Neural progenitor cell (in vitro differentiated cells): ENCODE data around the gene RNF144B. TPM values are rescaled to one million over a fixed set of nuclear protein-coding genes. Genes with fewer than 3 reads are reported as not detected.

Source experiments
- DNase-seq: peaks from one replicate; pipeline ENCODE4 v3.0.0-alpha.2; 2016; ENCODE audit warnings: low spot score
- H2AFZ ChIP-seq: fragments of 200-600 bp; sonication (generic); replicated peaks from 2 replicates; pipeline ENCODE4 v1.6.1; 2016; ENCODE audit warnings: antibody characterized with exemption
- H3F3A ChIP-seq: fragments of 200-600 bp; sonication (generic); 2 replicates; pipeline ENCODE4 v1.6.1; 2016; ENCODE audit warnings: antibody characterized with exemption, low read depth
- H3K27ac ChIP-seq: fragments of 200-600 bp; sonication (generic); 2 replicates; pipeline ENCODE4 v1.5.1; 2016; ENCODE audit warnings: mild to moderate bottlenecking
- H3K27me3 ChIP-seq: fragments of 200-600 bp; sonication (generic); 2 replicates; pipeline ENCODE4 v1.6.1; 2016; ENCODE audit warnings: mild to moderate bottlenecking, moderate library complexity
- H3K36me3 ChIP-seq: fragments of 200-600 bp; sonication (generic); 2 replicates; pipeline ENCODE4 v1.5.1; 2016
- H3K4me1 ChIP-seq: fragments of 200-600 bp; sonication (generic); 2 replicates; pipeline ENCODE4 v1.6.1; 2016; ENCODE audit warnings: mixed run types
- H3K4me2 ChIP-seq: fragments of 200-600 bp; sonication (generic); 2 replicates; pipeline ENCODE4 v1.6.1; 2016
- H3K4me3 ChIP-seq: fragments of 200-600 bp; sonication (generic); 2 replicates; pipeline ENCODE4 v1.5.1; 2016
- H3K79me2 ChIP-seq: fragments of 200-600 bp; sonication (generic); 2 replicates; pipeline ENCODE4 v1.6.1; 2016; ENCODE audit warnings: low read depth
- H3K9ac ChIP-seq: fragments of 200-600 bp; sonication (generic); 2 replicates; pipeline ENCODE4 v1.6.1; 2016
- H3K9me3 ChIP-seq: fragments of 200-600 bp; sonication (generic); 2 replicates; pipeline ENCODE4 v1.5.1; 2016; ENCODE audit warnings: low read depth
- H4K20me1 ChIP-seq: fragments of 200-600 bp; sonication (generic); 2 replicates; pipeline ENCODE4 v1.6.1; 2016; ENCODE audit warnings: low read depth
- H3K27ac Mint-ChIP-seq: 3 replicates; pipeline ENCODE4 v1.8.0; 2021; ENCODE audit warnings: mixed read lengths
- H3K27me3 Mint-ChIP-seq: 2 replicates; pipeline ENCODE4 v1.8.0; 2022; ENCODE audit warnings: low read depth, mild to moderate bottlenecking, inconsistent platforms, moderate library complexity, mixed read lengths; ENCODE audit not compliant: insufficient read depth
- H3K36me3 Mint-ChIP-seq: 3 replicates; pipeline ENCODE4 v1.8.0; 2021; ENCODE audit warnings: mixed read lengths
- H3K4me1 Mint-ChIP-seq: 3 replicates; pipeline ENCODE4 v1.8.0; 2021; ENCODE audit warnings: mixed read lengths
- H3K4me3 Mint-ChIP-seq: 3 replicates; pipeline ENCODE4 v1.8.0; 2021; ENCODE audit warnings: mild to moderate bottlenecking, moderate library complexity, mixed read lengths
- H3K9me3 Mint-ChIP-seq: 3 replicates; pipeline ENCODE4 v1.8.0; 2020; ENCODE audit warnings: mixed read lengths
- CTCF ChIP-seq: fragments of 200-600 bp; sonication (generic); IDR thresholded peaks from 2 replicates; pipeline ENCODE4 v1.5.1; 2017; ENCODE audit warnings: antibody characterized with exemption, mild to moderate bottlenecking
- EZH2 ChIP-seq: fragments of 200-600 bp; sonication (generic); IDR thresholded peaks from 2 replicates; pipeline ENCODE4 v1.6.1; 2017; ENCODE audit warnings: antibody characterized with exemption, mild to moderate bottlenecking, moderate library complexity
- EZH2phosphoT487 ChIP-seq: fragments of 200-600 bp; sonication (generic); IDR thresholded peaks from 2 replicates; pipeline ENCODE4 v1.6.1; 2017; ENCODE audit warnings: antibody characterized with exemption
- total RNA-seq: library from RNA; depleted of rRNA; stranded (reverse); fragments of >200 nt; gene quantifications from 2 replicates; pipeline ENCODE4 v1.2.3, GENCODE V29; 2015; ENCODE audit warnings: low replicate concordance

Gene RNF144B
- total RNA-seq, 1 donor from 2014 or later: 0.75 TPM

GRCh38 chr6:18472941-18473340 lies 85.8 kb downstream of the RNF144B start:
- Histone ChIP-seq H3K4me3 (no peak overlapping the region), H3K4me2 (no peak overlapping the region), H4K20me1 (no peaks in the 10 kb centered on the region), H3F3A (no peaks in the 10 kb centered on the region), H3K4me1 (peaks cover 5% of the 10 kb centered on the region), H2AFZ (no peak overlapping the region), H3K79me2 (no peaks in the 10 kb centered on the region), H3K9me3 (no peaks in the 10 kb centered on the region), H3K27me3 (no peaks in the 10 kb centered on the region), H3K9ac (no peak overlapping the region), H3K27ac (no peak overlapping the region), H3K36me3 (no peaks in the 10 kb centered on the region)
- H3K36me3 Mint-ChIP-seq: no peaks in the 10 kb centered on the region
- H3K4me3 Mint-ChIP-seq: no peak overlapping the region
- H3K27me3 Mint-ChIP-seq: no peaks in the 10 kb centered on the region
- no peak for TF ChIP-seq EZH2phosphoT487
- TF ChIP-seq CTCF: no peak
- no peak for TF ChIP-seq EZH2
- H3K9me3 Mint-ChIP-seq: no peaks in the 10 kb centered on the region
- no peak for DNase-seq
- H3K27ac Mint-ChIP-seq: no peak overlapping the region
- peaks cover 1% of the 10 kb centered on the region for H3K4me1 Mint-ChIP-seq

GRCh38 chr6:18473755-18474154 lies 86.6 kb downstream of the RNF144B start:
- Histone ChIP-seq H3K4me2 (no peak overlapping the region), H3K79me2 (no peaks in the 10 kb centered on the region), H3K4me3 (no peak overlapping the region), H3K9ac (no peak overlapping the region), H3F3A (no peaks in the 10 kb centered on the region), H2AFZ (no peak overlapping the region), H4K20me1 (no peaks in the 10 kb centered on the region), H3K4me1 (peaks cover 6% of the 10 kb centered on the region), H3K27me3 (no peaks in the 10 kb centered on the region), H3K9me3 (no peaks in the 10 kb centered on the region), H3K27ac (no peak overlapping the region), H3K36me3 (no peaks in the 10 kb centered on the region)
- TF ChIP-seq EZH2 (no peak), CTCF (no peak), EZH2phosphoT487 (no peak)
- Mint-ChIP-seq H3K36me3 (no peaks in the 10 kb centered on the region), H3K27ac (no peak overlapping the region), H3K9me3 (no peaks in the 10 kb centered on the region), H3K4me3 (no peak overlapping the region), H3K4me1 (peaks cover 2% of the 10 kb centered on the region), H3K27me3 (no peaks in the 10 kb centered on the region)
- DNase-seq: no peak

GRCh38 chr6:18477301-18477941 lies 90.3 kb downstream of the RNF144B start:
- no peaks in the 10 kb centered on the region for H3K79me2 ChIP-seq
- H3K27me3 ChIP-seq: no peaks in the 10 kb centered on the region
- TF ChIP-seq EZH2 (no peak), CTCF (no peak)
- Mint-ChIP-seq H3K9me3 (no peaks in the 10 kb centered on the region), H3K27me3 (no peaks in the 10 kb centered on the region), H3K36me3 (no peaks in the 10 kb centered on the region), H3K4me1 (peaks cover 2% of the 10 kb centered on the region), H3K27ac (no peak overlapping the region), H3K4me3 (no peak overlapping the region)
- H3K4me1 ChIP-seq: peaks cover 6% of the 10 kb centered on the region
- peak overlapping the region; percentile 40 for H2AFZ ChIP-seq
- no peak for DNase-seq
- H3F3A ChIP-seq: no peaks in the 10 kb centered on the region
- H3K27ac ChIP-seq: no peak overlapping the region
- H3K9me3 ChIP-seq: no peaks in the 10 kb centered on the region
- H3K4me3 ChIP-seq: no peak overlapping the region
- no peaks in the 10 kb centered on the region for H3K36me3 ChIP-seq
- H3K4me2 ChIP-seq: no peak overlapping the region
- H3K9ac ChIP-seq: no peak overlapping the region
- no peaks in the 10 kb centered on the region for H4K20me1 ChIP-seq
